Karpas-422 (cell line): Measurements from ENCODE around the gene FSHB. TPM values are rescaled to one million over a fixed set of nuclear protein-coding genes. Genes with fewer than 3 reads are reported as not detected.

ENCODE experiments used
- DNase-seq: peaks from one replicate; pipeline ENCODE4 v3.0.0-alpha.2; 2015
- H2AFZ ChIP-seq: fragments of 200-600 bp; sonication (generic); 2 replicates; pipeline ENCODE4 v1.6.1; 2014; ENCODE audit warnings: antibody characterized with exemption, low read length, mixed read lengths
- H3K27ac ChIP-seq: fragments of 200-600 bp; sonication (generic); 2 replicates; pipeline ENCODE4 v1.5.1; 2014; ENCODE audit warnings: mild to moderate bottlenecking, low read length, moderate library complexity
- H3K27me3 ChIP-seq: fragments of 200-600 bp; sonication (generic); 2 replicates; pipeline ENCODE4 v1.6.1; 2014; ENCODE audit warnings: low read length, mixed read lengths
- H3K36me3 ChIP-seq: fragments of 200-600 bp; sonication (generic); 2 replicates; pipeline ENCODE4 v1.6.1; 2014; ENCODE audit warnings: low read length, mixed read lengths; ENCODE audit not compliant: insufficient read depth
- H3K4me1 ChIP-seq: fragments of 200-600 bp; sonication (generic); 2 replicates; pipeline ENCODE4 v1.6.1; 2014; ENCODE audit warnings: mild to moderate bottlenecking, low read length, mixed read lengths
- H3K4me2 ChIP-seq: fragments of 200-600 bp; sonication (generic); 2 replicates; pipeline ENCODE4 v1.6.1; 2014; ENCODE audit warnings: low read length, low read depth, mild to moderate bottlenecking; ENCODE audit not compliant: poor library complexity, severe bottlenecking
- H3K4me3 ChIP-seq: fragments of 200-600 bp; sonication (generic); 2 replicates; pipeline ENCODE4 v1.5.1; 2014; ENCODE audit warnings: mild to moderate bottlenecking, antibody characterized with exemption, low read length, mixed read lengths
- H3K79me2 ChIP-seq: fragments of 200-600 bp; sonication (generic); 2 replicates; pipeline ENCODE4 v1.6.1; 2014; ENCODE audit warnings: mild to moderate bottlenecking, low read length, mixed read lengths
- H3K9ac ChIP-seq: fragments of 200-600 bp; sonication (generic); 2 replicates; pipeline ENCODE4 v1.6.0; 2014; ENCODE audit warnings: low read length
- H3K9me2 ChIP-seq: fragments of 200-600 bp; sonication (generic), shearing (Covaris generic); replicated peaks from 2 replicates; pipeline ENCODE4 v1.6.0; 2014; ENCODE audit warnings: mild to moderate bottlenecking, low read length, moderate library complexity; ENCODE audit not compliant: insufficient read depth
- H3K9me3 ChIP-seq: fragments of 300-700, 200-600 bp; sonication (generic); 2 replicates; pipeline ENCODE4 v1.6.1; 2014; ENCODE audit warnings: low read length, mixed read lengths
- H4K20me1 ChIP-seq: fragments of 200-600 bp; sonication (generic); 2 replicates; pipeline ENCODE4 v1.6.1; 2014; ENCODE audit warnings: mild to moderate bottlenecking, antibody characterized with exemption, low read length, low read depth; ENCODE audit not compliant: insufficient read depth
- total RNA-seq: library from RNA; depleted of rRNA; stranded (reverse); fragments of >200 nt; shearing (Covaris generic); gene quantifications from 2 replicates; pipeline ENCODE4 v1.2.3, GENCODE V29; 2014; ENCODE audit warnings: low replicate concordance; rRNA removed

FSHB gene
- total RNA-seq, 1 experiment from 2014 or later = not detected

DNA sequence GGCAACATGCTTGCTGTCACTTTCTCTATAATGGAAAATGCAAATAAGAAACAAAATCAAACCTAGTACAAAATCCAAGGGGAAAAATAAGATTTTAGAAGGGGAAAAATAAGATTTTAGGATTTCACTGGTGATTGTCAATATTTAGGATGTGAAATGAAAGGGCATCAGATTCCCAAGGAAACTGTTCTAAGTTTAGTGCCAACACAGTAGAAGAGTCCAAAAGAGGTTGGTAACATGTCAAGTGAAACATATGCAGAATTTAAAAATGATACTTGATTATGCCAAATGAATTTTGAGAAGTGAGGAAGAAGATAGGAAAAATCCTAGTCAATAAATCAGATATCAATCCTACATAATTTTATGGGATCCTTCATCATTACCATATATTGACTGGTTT is 46.4 kb downstream of the FSHB start:
- Histone ChIP-seq H3K27ac (no peak overlapping the region), H3K9ac (no peak overlapping the region), H3K4me3 (no peak overlapping the region), H3K36me3 (no peaks in the 10 kb centered on the region), H4K20me1 (no peaks in the 10 kb centered on the region), H3K79me2 (no peaks in the 10 kb centered on the region), H3K4me1 (no peaks in the 10 kb centered on the region), H3K9me2 (no peaks in the 10 kb centered on the region), H2AFZ (no peak overlapping the region), H3K27me3 (no peaks in the 10 kb centered on the region), H3K4me2 (no peak overlapping the region), H3K9me3 (no peaks in the 10 kb centered on the region)
- DNase-seq = no peak

DNA sequence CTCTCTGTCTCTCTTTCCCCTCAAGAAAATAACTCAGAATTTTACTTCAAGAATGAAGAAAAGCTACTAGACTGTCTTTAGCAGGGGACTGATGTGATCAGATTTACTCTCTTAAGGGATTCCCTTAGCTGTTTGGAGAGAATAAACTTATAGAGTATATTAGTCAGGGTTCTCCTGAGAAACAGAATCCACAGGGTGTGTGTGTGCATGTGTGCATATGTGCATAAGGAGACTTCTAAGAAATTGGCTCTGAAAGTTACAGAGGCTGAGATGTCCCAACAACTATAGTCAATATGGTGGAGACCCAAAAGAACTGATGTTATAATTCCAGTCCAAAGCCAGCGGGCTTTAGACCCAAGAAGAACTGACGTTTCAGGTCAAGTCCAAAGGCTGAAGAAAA is 49.0 kb downstream of the FSHB start:
- H3K27ac ChIP-seq = no peak overlapping the region
- H3K27me3 ChIP-seq = no peaks in the 10 kb centered on the region
- no peak overlapping the region for H3K4me2 ChIP-seq
- no peaks in the 10 kb centered on the region for H3K4me1 ChIP-seq
- H3K4me3 ChIP-seq = no peak overlapping the region
- no peak for DNase-seq
- H3K9me3 ChIP-seq = no peaks in the 10 kb centered on the region
- no peak overlapping the region for H2AFZ ChIP-seq
- no peak overlapping the region for H3K9ac ChIP-seq
- H3K36me3 ChIP-seq = no peaks in the 10 kb centered on the region
- no peaks in the 10 kb centered on the region for H3K79me2 ChIP-seq
- no peaks in the 10 kb centered on the region for H4K20me1 ChIP-seq
- no peaks in the 10 kb centered on the region for H3K9me2 ChIP-seq

DNA sequence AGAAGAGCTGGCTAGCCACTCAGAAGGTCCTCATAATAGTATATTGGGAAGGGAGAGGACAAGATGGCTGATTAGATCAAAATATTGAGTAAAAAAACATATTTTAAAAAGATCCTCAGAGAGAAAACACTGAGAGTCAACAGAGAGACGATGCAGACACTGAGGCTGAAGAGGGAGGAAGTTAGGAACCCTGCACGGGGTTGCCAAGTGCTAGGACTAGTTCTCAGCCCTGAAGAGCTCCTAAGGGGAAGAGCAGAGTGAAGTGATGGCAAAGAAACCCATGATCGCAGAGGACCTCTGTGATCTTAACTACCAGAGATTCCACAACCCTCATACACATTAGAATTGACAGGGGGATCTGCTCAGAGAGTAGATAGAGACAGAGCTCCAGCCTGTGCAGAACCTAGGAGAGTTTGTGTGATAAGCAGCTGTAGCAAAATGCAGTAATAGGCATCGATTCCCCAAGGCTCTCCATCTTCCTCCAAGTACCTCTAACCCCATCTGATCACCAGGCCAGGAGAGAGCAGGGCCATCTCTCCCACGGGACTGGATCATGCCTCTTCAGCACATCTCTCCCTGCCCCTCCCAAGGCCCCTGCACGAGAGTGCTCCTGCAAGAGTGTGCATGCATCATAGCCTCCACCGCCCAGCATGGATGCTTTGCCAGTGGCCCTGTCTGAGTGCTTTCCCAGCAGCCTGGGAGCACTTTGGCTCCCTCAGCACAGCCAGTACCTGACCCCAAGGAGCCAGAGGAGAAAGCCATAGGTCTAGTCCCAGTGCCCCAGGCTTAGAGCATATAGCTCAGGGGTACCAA is 50.9 kb downstream of the FSHB start:
- Histone ChIP-seq H2AFZ (no peak overlapping the region), H3K36me3 (no peaks in the 10 kb centered on the region), H3K9me2 (no peaks in the 10 kb centered on the region), H3K27me3 (no peaks in the 10 kb centered on the region), H3K4me2 (no peak overlapping the region), H4K20me1 (no peaks in the 10 kb centered on the region), H3K4me3 (no peak overlapping the region), H3K9me3 (no peaks in the 10 kb centered on the region), H3K4me1 (no peaks in the 10 kb centered on the region), H3K27ac (no peak overlapping the region), H3K79me2 (no peaks in the 10 kb centered on the region), H3K9ac (no peak overlapping the region)
- no peak for DNase-seq

DNA sequence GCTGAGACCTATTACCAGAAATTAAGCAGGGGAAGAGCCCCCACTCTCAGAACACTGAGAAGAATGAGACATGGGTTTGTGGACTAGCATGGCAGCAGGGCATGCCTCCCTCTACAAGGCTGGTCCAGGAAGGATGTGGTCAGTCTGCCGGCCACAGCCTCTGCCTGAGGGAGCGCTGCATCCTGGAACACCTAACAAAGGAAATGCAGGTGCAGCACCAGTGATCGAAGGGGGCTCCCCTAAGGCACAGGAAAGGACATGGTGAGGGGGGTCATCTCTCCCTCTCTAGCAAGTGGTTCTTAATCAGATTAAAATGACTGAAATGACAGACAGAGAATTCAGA is 51.4 kb downstream of the FSHB start:
- Histone ChIP-seq H3K9me2 (no peaks in the 10 kb centered on the region), H3K79me2 (no peaks in the 10 kb centered on the region), H3K9ac (no peak overlapping the region), H3K36me3 (no peaks in the 10 kb centered on the region), H3K27ac (no peak overlapping the region), H3K9me3 (no peaks in the 10 kb centered on the region), H2AFZ (no peak overlapping the region), H3K27me3 (no peaks in the 10 kb centered on the region; the same call in 1 of the 2 replicates), H3K4me1 (no peaks in the 10 kb centered on the region), H3K4me2 (no peak overlapping the region), H4K20me1 (no peaks in the 10 kb centered on the region), H3K4me3 (no peak overlapping the region)
- no peak for DNase-seq

Other genes starting within 250 kb of the FSHB start
- not detected in 2 replicates for gene KCNA4, start 214.0 kb upstream of the FSHB start, total RNA-seq
- 17.4 and 38.2 TPM in 2 replicates for gene ARL14EP, start 92.1 kb downstream of the FSHB start, total RNA-seq